ENCODE data around the gene DOCK8.

The DOCK8 gene

DNA sequence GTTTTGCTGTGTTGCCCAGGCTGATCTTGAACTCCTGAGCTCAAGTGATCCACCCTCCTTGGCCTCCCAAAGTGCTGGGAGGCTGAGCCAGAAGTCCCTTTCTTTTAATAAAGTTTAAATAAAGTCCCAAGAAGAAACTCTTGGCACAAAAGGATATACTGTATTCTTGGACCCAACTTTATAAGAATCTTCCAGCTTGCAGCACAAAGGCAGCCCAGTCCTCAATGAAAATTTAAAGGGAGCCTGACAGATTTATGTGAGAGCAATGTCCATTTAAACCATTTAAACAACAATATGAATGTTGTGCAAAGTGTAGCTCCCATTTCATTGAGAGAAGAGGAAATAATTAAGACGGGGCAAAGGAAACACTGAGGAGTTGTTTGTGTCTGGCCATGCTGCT is 217.0 kb downstream of the DOCK8 start:
- no peak for DNase-seq

GRCh38 chr9:436482-436881 is 221.8 kb downstream of the DOCK8 start:
- DNase-seq: no peak

DNA sequence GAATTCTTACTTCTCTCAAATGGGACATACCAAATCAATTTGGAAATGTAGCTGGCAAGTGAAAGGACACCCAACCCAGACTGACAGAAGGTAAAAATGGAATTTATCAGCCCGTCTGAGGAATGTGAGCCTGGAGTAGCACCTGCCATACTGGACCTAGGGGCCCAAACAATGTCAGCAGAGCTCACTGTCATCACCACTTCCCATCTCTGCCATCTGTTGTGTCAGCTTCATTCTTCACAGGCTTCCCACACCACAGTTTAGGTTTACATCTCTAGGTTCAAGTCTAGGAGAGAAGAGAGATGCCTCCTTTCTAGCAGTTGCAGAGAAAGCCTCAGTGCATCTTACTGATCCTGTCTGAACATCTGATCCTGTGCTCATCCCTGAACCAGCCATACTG is 222.4 kb downstream of the DOCK8 start:
- DNase-seq: no peak

DNA sequence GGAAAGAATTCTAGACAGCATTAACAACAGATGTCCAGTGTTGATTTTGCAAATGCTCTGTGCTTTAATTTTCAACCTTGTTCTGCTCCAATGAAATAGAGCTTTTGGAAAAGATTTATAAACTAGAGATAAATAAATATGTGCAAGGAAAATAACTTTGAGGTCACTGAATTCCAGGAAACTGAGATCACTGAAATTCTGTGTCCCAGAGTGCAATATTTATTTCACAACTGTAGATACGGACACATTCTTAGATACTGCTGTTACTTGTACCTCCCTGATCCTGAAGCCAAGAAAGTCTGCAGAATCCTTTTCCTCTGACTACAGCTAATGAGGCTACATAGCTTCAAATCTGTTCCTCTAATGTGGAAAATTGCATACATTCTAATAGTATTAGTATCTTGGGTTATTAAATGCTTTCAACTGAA is 222.9 kb downstream of the DOCK8 start:
- no peak for DNase-seq

DNA sequence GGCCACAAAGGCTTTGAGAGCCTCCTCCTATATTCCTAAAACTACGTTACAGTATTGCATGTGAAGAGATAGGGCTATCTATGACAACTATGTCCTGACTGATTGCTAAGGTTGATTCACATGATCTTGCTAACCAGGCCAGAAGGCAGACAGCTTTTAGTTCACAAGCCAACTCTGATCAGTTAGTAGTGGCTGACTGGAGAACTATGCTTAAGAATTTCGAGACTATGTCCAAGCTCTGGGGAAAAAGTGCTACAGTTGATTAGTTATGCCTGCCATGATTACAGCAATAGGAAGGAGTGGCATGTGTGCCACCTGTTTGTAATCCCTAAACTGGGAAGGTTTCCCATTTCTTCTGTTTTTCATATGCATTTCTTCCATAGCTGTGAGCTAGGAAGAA is 223.4 kb downstream of the DOCK8 start:
- no peak for DNase-seq

- no peak for DNase-seq
Measured at GRCh38 chr9:438961-439768, 224.5 kb downstream of the DOCK8 start.

DNA sequence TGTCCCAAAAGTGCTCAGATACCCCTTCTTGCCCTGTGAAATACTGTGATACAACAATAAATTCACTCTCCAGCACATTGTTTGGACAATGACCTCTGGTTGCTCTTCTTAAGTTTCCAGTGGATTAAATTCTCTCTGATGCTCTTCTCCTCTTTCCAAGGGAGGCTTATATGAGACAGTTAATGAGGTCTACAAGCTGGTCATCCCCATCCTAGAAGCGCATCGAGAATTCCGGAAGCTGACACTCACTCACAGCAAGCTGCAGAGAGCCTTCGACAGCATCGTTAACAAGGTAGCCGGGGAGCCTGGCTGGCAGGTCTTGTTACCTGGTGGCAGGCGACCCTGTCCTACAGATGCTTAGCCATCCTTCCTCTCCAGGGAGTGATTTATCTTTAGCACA is 226.5 kb downstream of the DOCK8 start:
- DNase-seq: no peak

- DNase-seq: no peak
Measured at GRCh38 chr9:444528-444927, 229.9 kb downstream of the DOCK8 start.

- no peak for DNase-seq
Measured at GRCh38 chr9:445033-445432, 230.4 kb downstream of the DOCK8 start.

DNA sequence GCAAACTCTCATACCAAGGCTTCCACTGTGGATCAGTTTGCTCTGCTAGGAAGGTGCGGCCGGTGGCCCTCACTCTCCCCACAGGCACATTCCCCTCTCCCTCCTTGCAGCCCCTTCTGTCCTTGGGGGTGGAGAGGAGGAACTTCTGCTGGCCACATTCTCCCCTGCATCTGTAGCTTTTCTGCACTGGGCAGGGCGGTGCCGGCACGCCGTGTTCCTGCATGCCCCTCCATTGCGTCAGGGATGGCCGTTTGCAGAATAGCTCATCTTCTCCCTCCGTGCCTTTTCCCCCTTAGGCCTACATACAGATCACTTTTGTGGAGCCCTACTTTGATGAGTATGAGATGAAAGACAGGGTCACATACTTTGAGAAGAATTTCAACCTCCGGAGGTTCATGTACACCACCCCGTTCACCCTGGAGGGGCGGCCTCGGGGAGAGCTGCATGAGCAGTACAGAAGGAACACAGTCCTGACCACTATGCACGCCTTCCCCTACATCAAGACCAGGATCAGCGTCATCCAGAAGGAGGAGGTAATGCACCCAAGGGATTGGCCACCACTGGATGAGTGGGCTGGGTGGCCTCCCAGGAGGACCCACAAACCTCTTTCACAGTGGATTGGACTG is 231.5 kb downstream of the DOCK8 start:
- DNase-seq: no peak

GRCh38 chr9:447230-448025 is 232.8 kb downstream of the DOCK8 start:
- DNase-seq: peak in 4 of 5 donors; percentile 22 to 91 (median 34)

DNA sequence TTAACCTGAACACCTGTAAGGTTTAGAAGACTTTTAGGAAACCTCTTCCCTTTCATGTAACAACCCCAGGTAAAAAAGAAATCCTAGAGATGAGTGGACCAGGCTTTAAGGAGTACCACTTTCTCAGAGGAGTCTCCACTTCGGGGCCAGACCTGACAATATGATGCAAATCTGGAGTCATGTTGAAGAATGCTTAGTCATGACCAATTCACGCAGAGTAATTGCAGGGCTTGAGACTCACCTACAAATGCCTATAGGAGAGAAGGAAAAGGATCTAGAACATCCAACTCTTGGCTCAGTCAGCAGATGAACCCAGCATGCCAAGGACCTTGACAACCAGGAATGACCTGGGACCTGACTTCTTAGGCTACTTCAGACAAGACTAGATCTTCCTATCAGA is 235.4 kb downstream of the DOCK8 start:
- no peak for DNase-seq

DNA sequence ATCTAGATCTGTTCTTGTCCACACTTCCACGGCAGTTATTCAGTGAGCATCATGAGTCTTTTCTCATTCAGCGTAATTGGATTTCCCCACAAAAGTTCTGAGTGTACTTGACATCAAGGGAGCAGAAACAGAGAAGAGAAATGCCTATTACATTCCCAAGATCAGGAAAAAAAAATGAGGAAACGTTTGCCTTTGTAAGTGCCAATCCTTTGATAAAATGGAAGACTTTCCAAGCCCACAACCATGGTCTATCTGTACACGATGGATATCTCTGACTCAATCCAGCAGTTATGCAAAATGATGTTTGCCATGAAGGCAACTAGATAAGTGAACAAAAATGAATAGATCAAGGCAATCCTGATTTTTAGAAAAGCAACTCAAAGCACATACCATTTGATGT is 235.9 kb downstream of the DOCK8 start:
- DNase-seq: no peak

GRCh38 chr9:453832-454231 is 239.2 kb downstream of the DOCK8 start:
- DNase-seq: no peak

DNA sequence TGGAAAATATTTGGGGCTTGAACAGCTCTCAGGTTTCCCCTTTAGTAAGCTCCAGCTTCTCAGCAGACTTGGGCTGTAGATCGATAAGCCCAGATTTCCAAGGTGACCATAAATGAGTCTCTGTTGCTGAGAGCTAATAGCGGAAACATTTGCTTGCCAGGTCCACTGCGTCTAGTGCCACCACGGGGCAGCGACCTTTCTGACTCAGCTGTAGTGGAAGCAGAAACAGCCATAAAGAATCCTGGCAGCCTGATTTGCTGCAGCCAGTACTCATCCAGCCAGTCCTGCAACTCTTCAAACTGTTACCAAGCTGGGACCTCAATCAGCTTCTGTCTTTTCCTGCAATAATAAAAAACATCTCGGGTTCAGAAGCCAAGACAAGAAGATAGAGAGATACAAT is 241.7 kb downstream of the DOCK8 start:
- no peak for DNase-seq

DNA sequence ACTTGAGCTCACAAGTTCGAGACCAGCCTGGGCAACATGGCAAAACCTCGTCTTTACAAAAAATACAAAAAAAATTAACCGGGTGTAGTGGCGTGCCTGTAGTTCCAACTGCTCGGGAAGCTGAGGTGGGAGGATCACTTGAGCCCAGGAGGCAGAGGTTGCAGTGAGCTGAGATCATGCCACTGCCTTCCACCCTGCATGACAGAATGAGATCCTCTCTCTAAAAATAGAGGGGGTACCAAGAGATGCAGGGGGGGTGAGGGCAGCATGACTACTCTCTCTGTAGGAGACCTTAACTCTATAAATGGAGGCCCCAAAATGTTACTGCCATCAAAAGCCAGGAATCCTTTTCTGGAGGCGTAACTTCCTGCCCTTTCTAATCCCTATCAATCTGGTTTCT is 243.9 kb downstream of the DOCK8 start:
- DNase-seq: no peak

- peak in 1 of 5 donors; percentile 26 for DNase-seq
Measured at GRCh38 chr9:459491-460444, 245.1 kb downstream of the DOCK8 start.

DNA sequence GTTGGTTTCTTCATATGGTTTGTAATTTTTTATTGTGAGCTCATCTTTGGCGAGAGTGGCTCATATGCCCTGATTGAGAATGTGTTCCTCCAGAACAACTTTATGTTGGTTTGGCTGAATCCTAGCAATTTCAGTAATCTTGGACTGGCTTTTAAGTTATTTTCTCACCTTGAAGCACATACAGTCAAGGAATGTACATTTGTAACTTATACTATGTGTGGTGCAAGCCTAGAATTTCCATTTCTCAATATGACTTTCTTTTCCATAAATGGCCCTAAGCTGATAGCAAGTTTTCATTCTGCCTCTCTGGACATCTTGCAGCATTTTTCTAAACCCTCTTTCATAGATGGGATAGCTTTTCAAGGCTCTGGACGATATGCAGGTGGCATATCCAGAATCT is 247.5 kb downstream of the DOCK8 start:
- DNase-seq: no peak

DNA sequence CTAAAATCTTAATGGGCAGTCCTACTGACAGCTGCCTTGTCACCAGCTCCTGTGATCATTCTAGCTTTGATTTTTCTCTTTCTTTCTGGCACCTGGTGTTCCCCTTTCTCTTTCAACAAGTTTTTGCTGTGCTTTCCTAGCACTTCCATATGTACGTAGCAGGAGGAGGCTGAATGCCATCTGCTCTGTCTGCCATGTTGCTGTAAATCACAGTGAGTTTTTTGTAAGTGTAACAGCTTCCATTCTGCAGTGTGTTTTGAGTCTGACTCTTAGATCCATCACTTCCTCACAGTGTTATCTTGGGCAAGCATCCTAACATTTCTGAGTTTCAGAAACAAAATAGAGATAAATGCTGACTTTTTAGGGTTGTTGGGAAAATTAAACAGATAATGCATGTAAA is 247.9 kb downstream of the DOCK8 start:
- no peak for DNase-seq

DNA sequence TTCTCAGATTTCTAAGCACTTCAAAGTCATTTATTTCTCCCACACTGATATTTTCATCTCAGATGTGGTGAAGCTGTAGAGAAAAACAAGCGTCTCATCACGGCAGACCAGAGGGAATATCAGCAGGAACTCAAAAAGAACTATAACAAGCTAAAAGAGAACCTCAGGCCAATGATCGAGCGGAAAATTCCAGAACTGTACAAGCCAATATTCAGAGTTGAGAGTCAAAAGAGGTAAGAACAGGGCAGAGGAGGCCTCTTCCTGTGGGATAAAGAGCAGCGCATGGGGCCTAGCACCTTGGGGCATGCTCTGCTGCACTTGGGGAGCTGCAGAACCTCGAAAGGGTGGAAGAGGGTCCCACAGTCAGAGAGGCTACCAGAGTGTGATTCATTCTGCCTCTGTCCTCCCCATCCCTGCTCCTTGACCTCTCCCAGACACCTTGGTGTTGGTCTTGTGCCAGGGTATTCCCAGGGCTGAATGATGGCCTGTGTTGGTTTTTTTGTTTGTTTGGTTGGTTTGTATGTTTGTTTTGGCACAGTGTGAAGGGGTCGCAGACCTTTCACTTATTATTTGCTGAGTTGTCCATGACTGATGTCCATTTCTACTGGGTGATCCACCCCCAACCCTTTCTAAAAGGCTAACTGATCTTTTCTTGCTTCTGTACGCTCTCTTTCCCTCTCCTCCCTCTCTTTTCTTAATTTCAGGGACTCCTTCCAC is 248.9 kb downstream of the DOCK8 start:
- DNase-seq: no peak

DNA sequence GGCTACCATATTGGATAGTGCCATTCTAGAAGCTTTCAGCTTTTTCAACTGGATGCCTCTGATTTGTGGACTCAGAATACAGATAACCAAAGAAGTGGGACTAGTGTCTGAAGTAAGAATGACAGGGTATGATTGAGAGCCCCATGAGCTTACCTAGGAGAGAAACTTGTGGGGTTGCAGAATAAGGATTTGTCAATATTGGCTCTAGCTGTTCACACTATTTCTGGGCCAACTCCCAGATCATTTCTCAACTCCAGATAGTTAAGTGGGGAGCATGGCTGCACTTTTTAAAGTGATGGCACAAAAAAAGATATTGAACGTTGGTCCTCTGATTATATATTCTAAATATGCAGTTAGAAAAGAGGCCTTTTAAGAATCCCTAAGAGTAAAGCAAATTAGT is 252.1 kb downstream of the DOCK8 start:
- DNase-seq: no peak
